Neuronal stem cell (in vitro differentiated cells): ENCODE measurements around the gene NXPH1.

Experiments used
- DNase-seq: peaks from one replicate; pipeline ENCODE4 v3.0.0-alpha.2; 2013; ENCODE audit warnings: low spot score
- H2AFZ ChIP-seq: one replicate; pipeline ENCODE4 v1.6.1; 2013; ENCODE audit warnings: mild to moderate bottlenecking, low read length, inconsistent platforms
- H2AK5ac ChIP-seq: 2 replicates; pipeline ENCODE4 v1.6.1; 2013; ENCODE audit warnings: low read depth, mild to moderate bottlenecking, inconsistent platforms, low read length, moderate library complexity, mixed read lengths
- H2BK120ac ChIP-seq: 2 replicates; pipeline ENCODE4 v1.6.1; 2013; ENCODE audit warnings: low read depth, mild to moderate bottlenecking, inconsistent platforms, low read length, moderate library complexity, mixed read lengths
- H2BK12ac ChIP-seq: one replicate; pipeline ENCODE4 v1.6.1; 2013; ENCODE audit warnings: low read length, inconsistent platforms
- H2BK15ac ChIP-seq: 2 replicates; pipeline ENCODE4 v1.6.1; 2013; ENCODE audit warnings: mild to moderate bottlenecking, low read length, inconsistent platforms, mixed read lengths
- H2BK5ac ChIP-seq: one replicate; pipeline ENCODE4 v1.6.1; 2013; ENCODE audit warnings: inconsistent platforms, mild to moderate bottlenecking, low read length, moderate library complexity
- H3K14ac ChIP-seq: one replicate; pipeline ENCODE4 v1.6.1; 2013; ENCODE audit warnings: low read length, inconsistent platforms
- H3K18ac ChIP-seq: 2 replicates; pipeline ENCODE4 v1.6.1; 2013; ENCODE audit warnings: low read length, inconsistent platforms
- H3K23ac ChIP-seq: 2 replicates; pipeline ENCODE4 v1.6.1; 2013; ENCODE audit warnings: low read depth, mild to moderate bottlenecking, mixed read lengths, low read length, inconsistent platforms; ENCODE audit not compliant: poor library complexity
- H3K27ac ChIP-seq: replicated peaks from 3 replicates; pipeline ENCODE4 v1.5.1; 2013; ENCODE audit warnings: low read length, inconsistent platforms
- H3K27me3 ChIP-seq, 3 experiments: 2 replicates each; pipeline ENCODE4 v1.6.1; 2013; ENCODE audit warnings: low read length in 3 of 3, mild to moderate bottlenecking in 2 of 3, inconsistent platforms in 1 of 3, low read depth in 1 of 3, mixed read lengths in 1 of 3, moderate library complexity in 1 of 3; ENCODE audit not compliant: control insufficient read depth in 3 of 3, insufficient read depth in 3 of 3
- H3K36me3 ChIP-seq, 2 donors: replicated peaks in 1 of 2; 2 replicates each; pipeline ENCODE4 v1.6.1; 2013; ENCODE audit warnings: low read length in 2 of 2; ENCODE audit not compliant: control insufficient read depth in 2 of 2, insufficient read depth in 2 of 2
- H3K4ac ChIP-seq: 2 replicates; pipeline ENCODE4 v1.6.1; 2013; ENCODE audit warnings: inconsistent platforms, mild to moderate bottlenecking, low read length, moderate library complexity
- H3K4me1 ChIP-seq, 2 donors: 1 replicate in 1 of 2; 2 replicates in 1 of 2; pipeline ENCODE4 v1.6.1; 2013; ENCODE audit warnings: low read length in 2 of 2, low read depth in 1 of 2; ENCODE audit not compliant: control insufficient read depth in 2 of 2, insufficient read depth in 1 of 2
- H3K4me2 ChIP-seq: one replicate; pipeline ENCODE4 v1.6.1; 2013; ENCODE audit warnings: mild to moderate bottlenecking, low read length, inconsistent platforms; ENCODE audit not compliant: insufficient read depth, poor library complexity, severe bottlenecking
- H3K4me3 ChIP-seq, 2 donors: 2 replicates each; pipeline ENCODE4 v1.5.1; 2013; ENCODE audit warnings: low read length in 2 of 2, mild to moderate bottlenecking in 2 of 2, inconsistent platforms in 1 of 2, moderate library complexity in 1 of 2
- H3K79me1 ChIP-seq: one replicate; pipeline ENCODE4 v1.6.1; 2013; ENCODE audit warnings: low read depth, mild to moderate bottlenecking, inconsistent platforms, low read length, moderate library complexity
- H3K9ac ChIP-seq: one replicate; pipeline ENCODE4 v1.6.1; 2013; ENCODE audit warnings: mild to moderate bottlenecking, low read depth, low read length, inconsistent platforms; ENCODE audit not compliant: poor library complexity
- H3K9me3 ChIP-seq, 2 donors: replicated peaks in 1 of 2; 2 replicates each; pipeline versions ENCODE3 to v1.6.1; 2013; ENCODE audit warnings: low read length in 2 of 2, mild to moderate bottlenecking in 2 of 2, inconsistent platforms in 1 of 2, low read depth in 1 of 2, mixed read lengths in 1 of 2, moderate library complexity in 1 of 2; ENCODE audit not compliant: control insufficient read depth in 2 of 2, insufficient read depth in 1 of 2
- H4K8ac ChIP-seq: one replicate; pipeline ENCODE4 v1.6.1; 2013; ENCODE audit warnings: low read depth, mild to moderate bottlenecking, inconsistent platforms, low read length, moderate library complexity
- H4K91ac ChIP-seq: one replicate; pipeline ENCODE4 v1.6.1; 2013; ENCODE audit warnings: low read length, low read depth, mild to moderate bottlenecking, inconsistent platforms; ENCODE audit not compliant: poor library complexity
- WGBS, 2 donors: extraction: QIAGEN DNeasy Blood & Tissue Kit; methylation state at CpG; one replicate each; pipeline ENCODE4 v1.1.7; 2013; ENCODE audit warnings: missing lambda C conversion rate in 2 of 2, mixed read lengths in 1 of 2; ENCODE audit not compliant: insufficient read length in 2 of 2, insufficient replicate concordance in 1 of 2; ENCODE audit errors: extremely low coverage in 2 of 2; 5-methylcytosine and 5-hydroxymethylcytosine counted together

The NXPH1 gene

DNA sequence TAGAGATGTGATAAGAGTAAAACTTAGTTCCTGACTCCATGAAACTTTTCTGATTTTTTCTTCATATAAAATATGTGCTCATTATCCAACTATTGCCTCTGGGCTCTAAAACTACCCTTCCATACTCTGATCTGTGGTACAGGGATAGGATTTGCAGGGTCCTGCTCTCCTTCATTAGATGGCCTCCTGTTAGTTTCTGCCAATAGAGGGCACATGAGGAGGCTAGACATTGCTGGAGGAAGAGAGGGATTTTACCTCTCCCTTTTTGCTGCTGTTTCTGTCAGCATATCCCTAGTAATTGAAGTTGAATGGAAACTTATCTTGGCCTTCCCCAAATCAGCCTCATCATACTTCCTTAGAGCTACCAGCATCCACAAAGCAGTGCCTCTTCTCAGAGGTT is 269.4 kb downstream of the NXPH1 start:
- no peaks in the 10 kb centered on the region for H3K4me1 ChIP-seq
- H3K18ac ChIP-seq: no peak overlapping the region
- H3K27me3 ChIP-seq: no peaks in the 10 kb centered on the region
- no peak for DNase-seq
- H3K9ac ChIP-seq: no peak overlapping the region
- H4K8ac ChIP-seq: no peak overlapping the region
- H3K4ac ChIP-seq: no peak overlapping the region
- H2BK15ac ChIP-seq: no peak overlapping the region
- H3K36me3 ChIP-seq: no peaks in the 10 kb centered on the region
- no peak overlapping the region for H2AK5ac ChIP-seq
- no peaks in the 10 kb centered on the region for H3K9me3 ChIP-seq
- H2BK5ac ChIP-seq: no peak overlapping the region
- no peak overlapping the region for H3K4me2 ChIP-seq
- H3K79me1 ChIP-seq: no peaks in the 10 kb centered on the region
- no peak overlapping the region for H2BK12ac ChIP-seq
- H3K4me3 ChIP-seq: no peak overlapping the region
- H2AFZ ChIP-seq: no peak overlapping the region
- no peak overlapping the region for H3K14ac ChIP-seq
- H4K91ac ChIP-seq: no peak overlapping the region
- H3K23ac ChIP-seq: no peak overlapping the region
- H3K27ac ChIP-seq: no peak overlapping the region
- H2BK120ac ChIP-seq: no peak overlapping the region

DNA sequence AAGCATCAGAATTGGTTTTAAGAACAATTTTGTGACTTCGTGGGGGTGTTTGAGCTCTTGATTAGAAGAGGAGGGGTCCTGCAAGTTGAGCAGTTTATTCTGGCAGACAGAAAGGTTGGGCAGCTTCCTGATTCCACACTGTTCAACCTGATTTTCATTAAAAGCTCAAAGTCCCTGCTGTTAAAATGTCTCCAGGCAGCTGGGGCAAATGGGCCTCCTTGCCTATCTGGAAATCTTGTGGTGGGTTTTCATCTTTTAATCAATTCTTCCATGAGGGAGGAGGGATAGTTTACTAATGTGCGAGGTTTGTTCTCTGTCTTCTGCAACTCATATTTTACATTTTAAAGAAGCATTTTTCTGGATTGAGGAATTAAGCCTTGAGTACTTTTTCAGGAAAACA is 276.7 kb downstream of the NXPH1 start:
- no peak overlapping the region for H3K4me2 ChIP-seq
- H2BK12ac ChIP-seq: no peak overlapping the region
- H3K9me3 ChIP-seq: no peaks in the 10 kb centered on the region
- DNase-seq: no peak
- H3K27me3 ChIP-seq: no peaks in the 10 kb centered on the region
- peaks cover 0 to 3% of the 10 kb centered on the region in 2 donors for H3K4me1 ChIP-seq
- no peak overlapping the region for H3K4ac ChIP-seq
- H2BK5ac ChIP-seq: no peak overlapping the region
- no peak overlapping the region for H3K18ac ChIP-seq
- no peak overlapping the region for H3K14ac ChIP-seq
- H2BK15ac ChIP-seq: no peak overlapping the region
- no peaks in the 10 kb centered on the region for H3K36me3 ChIP-seq
- H3K79me1 ChIP-seq: no peaks in the 10 kb centered on the region
- H2BK120ac ChIP-seq: no peak overlapping the region
- H2AFZ ChIP-seq: no peak overlapping the region
- no peak overlapping the region for H3K27ac ChIP-seq
- H4K8ac ChIP-seq: no peak overlapping the region
- H2AK5ac ChIP-seq: no peak overlapping the region
- WGBS, 2 donors: no CpG with 5 or more reads among the region's 2 CpGs
- H4K91ac ChIP-seq: no peak overlapping the region
- H3K4me3 ChIP-seq: no peak overlapping the region
- no peak overlapping the region for H3K23ac ChIP-seq
- H3K9ac ChIP-seq: no peak overlapping the region

DNA sequence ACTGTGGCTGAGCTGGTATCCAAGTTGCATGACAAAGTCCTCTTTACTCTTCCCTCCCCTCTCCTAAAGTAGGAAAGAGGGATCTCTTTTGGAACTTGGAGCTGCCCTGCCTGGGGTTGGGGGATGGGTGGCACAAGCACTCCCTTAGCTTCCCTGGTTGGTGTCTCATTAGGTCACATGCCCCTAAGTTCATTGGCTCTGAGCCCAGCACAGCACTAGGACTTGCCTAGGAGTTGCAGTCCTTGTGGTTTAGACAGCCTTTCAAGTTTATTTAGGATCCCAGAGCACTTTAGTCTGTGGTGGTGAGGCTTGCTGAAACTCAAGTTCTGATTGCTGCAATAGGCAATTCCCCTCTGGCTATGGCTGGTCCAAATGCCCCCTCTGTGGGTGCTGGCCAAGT is 281.4 kb downstream of the NXPH1 start:
- H3K9ac ChIP-seq: no peak overlapping the region
- no peak overlapping the region for H3K4me2 ChIP-seq
- H3K9me3 ChIP-seq: no peaks in the 10 kb centered on the region

DNA sequence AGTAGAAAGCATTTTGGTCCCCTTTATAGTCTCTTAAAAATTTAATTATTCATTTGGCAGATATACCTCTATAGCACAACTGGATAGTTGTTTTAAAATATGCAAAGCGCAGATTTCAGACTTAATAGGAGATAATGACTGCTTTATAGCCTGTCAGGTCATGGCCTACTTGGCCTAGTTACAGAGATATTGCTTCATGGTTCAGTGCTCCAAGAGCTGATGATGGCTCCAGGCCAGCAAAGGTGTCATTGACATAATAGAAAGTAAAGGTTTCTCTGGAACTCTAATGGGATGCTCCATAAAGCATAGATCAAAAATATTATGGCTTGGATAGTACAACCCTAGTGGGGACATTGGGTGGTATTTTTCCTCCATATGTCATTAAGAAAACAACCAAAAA is 285.7 kb downstream of the NXPH1 start:
- no peak overlapping the region for H3K4me3 ChIP-seq

More for the DNA sequence above, 281.4 kb downstream of the NXPH1 start:
- H2BK12ac ChIP-seq: no peak overlapping the region
- peaks cover 0 to 3% of the 10 kb centered on the region in 2 donors for H3K4me1 ChIP-seq
- H3K4me3 ChIP-seq: no peak overlapping the region
- H3K14ac ChIP-seq: no peak overlapping the region
- H3K27ac ChIP-seq: no peak overlapping the region
- no peaks in the 10 kb centered on the region for H3K36me3 ChIP-seq
- no peak overlapping the region for H3K18ac ChIP-seq
- H2BK120ac ChIP-seq: no peak overlapping the region
- H3K4ac ChIP-seq: no peak overlapping the region
- H3K27me3 ChIP-seq: no peaks in the 10 kb centered on the region
- no peak for DNase-seq
- H2AFZ ChIP-seq: no peak overlapping the region
- H2BK5ac ChIP-seq: no peak overlapping the region
- H4K8ac ChIP-seq: no peak overlapping the region
- H3K79me1 ChIP-seq: no peaks in the 10 kb centered on the region
- H2BK15ac ChIP-seq: no peak overlapping the region
- H3K23ac ChIP-seq: no peak overlapping the region
- no peak overlapping the region for H4K91ac ChIP-seq
- H2AK5ac ChIP-seq: no peak overlapping the region

More for the DNA sequence above, 285.7 kb downstream of the NXPH1 start:
- Histone ChIP-seq H3K27me3 (no peaks in the 10 kb centered on the region), H2AK5ac (no peak overlapping the region), H2AFZ (no peak overlapping the region), H4K91ac (no peak overlapping the region), H4K8ac (no peak overlapping the region), H2BK12ac (no peak overlapping the region), H3K4ac (no peak overlapping the region), H3K18ac (no peak overlapping the region), H3K9me3 (no peaks in the 10 kb centered on the region), H3K14ac (no peak overlapping the region), H3K27ac (no peak overlapping the region), H3K23ac (no peak overlapping the region), H3K4me2 (no peak overlapping the region), H2BK15ac (no peak overlapping the region), H3K36me3 (no peaks in the 10 kb centered on the region), H2BK120ac (no peak overlapping the region), H3K4me1 (no peaks in the 10 kb centered on the region), H3K9ac (no peak overlapping the region), H3K79me1 (no peaks in the 10 kb centered on the region), H2BK5ac (no peak overlapping the region)
- WGBS, 2 donors: no CpG with 5 or more reads among the region's 1 CpG
- DNase-seq: no peak
